ENCODE results near the gene ALKBH6. TPM values are rescaled to one million over a fixed set of nuclear protein-coding genes. Genes with fewer than 3 reads are reported as not detected.

Gene ALKBH6
- total RNA-seq, 2 donors from 2014 or later: 36.3 to 38.7 TPM

DNA sequence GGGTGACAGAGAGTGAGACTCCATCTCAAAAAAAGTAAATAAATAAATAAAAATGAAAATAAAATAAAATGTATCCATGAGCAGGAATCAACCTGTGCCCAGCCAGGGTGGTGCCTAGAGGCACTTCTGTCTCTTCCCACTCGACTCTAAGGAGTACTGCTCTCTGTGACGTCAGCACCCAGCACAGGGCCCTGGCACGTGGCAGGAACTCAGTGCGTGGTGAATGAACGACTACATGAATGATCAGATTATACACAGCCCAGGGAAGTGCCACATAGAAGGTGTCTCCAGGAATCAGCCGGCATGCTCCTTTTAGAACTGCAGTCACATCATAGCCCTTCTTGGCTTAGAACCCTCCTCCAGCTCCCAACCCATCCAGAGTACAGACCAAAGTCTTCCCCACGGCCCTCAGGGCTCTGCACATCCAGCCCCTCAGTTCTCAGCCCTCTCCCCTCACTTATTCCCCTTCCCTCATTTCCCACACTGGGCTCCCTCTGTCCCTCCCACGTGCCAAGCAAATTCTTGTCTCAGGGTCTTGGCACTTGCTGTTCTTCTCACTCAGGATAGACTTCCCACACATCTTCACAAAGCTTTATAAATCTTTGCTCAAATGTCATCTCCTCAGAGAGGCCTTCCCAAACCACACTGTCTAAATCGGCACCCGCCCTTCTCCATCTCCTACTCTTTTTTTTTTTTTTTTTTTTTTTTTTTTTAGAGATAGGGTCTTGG lies 14.5 kb upstream of the ALKBH6 start:
- Mint-ChIP-seq H3K9me3 (no peaks in the 10 kb centered on the region), H3K27me3 (ENCODE audit: insufficient read depth) (no peaks in the 10 kb centered on the region), H3K36me3 (ENCODE audit: low read depth) (peaks cover 16% of the 10 kb centered on the region), H3K4me3 (no peak overlapping the region), H3K27ac (no peak overlapping the region), H3K4me1 (no peaks in the 10 kb centered on the region)
- TF ChIP-seq, protein P1, sequence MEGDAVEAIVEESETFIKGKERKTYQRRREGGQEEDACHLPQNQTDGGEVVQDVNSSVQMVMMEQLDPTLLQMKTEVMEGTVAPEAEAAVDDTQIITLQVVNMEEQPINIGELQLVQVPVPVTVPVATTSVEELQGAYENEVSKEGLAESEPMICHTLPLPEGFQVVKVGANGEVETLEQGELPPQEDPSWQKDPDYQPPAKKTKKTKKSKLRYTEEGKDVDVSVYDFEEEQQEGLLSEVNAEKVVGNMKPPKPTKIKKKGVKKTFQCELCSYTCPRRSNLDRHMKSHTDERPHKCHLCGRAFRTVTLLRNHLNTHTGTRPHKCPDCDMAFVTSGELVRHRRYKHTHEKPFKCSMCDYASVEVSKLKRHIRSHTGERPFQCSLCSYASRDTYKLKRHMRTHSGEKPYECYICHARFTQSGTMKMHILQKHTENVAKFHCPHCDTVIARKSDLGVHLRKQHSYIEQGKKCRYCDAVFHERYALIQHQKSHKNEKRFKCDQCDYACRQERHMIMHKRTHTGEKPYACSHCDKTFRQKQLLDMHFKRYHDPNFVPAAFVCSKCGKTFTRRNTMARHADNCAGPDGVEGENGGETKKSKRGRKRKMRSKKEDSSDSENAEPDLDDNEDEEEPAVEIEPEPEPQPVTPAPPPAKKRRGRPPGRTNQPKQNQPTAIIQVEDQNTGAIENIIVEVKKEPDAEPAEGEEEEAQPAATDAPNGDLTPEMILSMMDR (conservative IDR thresholded peaks at IDR 0.05): no peak
- Histone ChIP-seq H3K4me1 (ENCODE audit: control insufficient read depth, insufficient read depth, low read length) (no peaks in the 10 kb centered on the region), H3K36me3 (ENCODE audit: control insufficient read depth, insufficient read depth, low read length) (no peaks in the 10 kb centered on the region), H3K9ac (ENCODE audit: extremely low read depth, low read length, poor library complexity, severe bottlenecking) (no peak overlapping the region), H3K9me3 (ENCODE audit: control insufficient read depth, low read length) (no peaks in the 10 kb centered on the region), H3K27ac (ENCODE audit: low read depth, low read length) (no peak overlapping the region), H3K4me3 (ENCODE audit: low read length) (no peak overlapping the region), H3K27me3 (ENCODE audit: control insufficient read depth, insufficient read depth, low read length, poor library complexity, severe bottlenecking) (no peaks in the 10 kb centered on the region)
- no peak for DNase-seq
- WGBS, 2 experiments (ENCODE audit: insufficient coverage in 1 of 2, insufficient read length in 1 of 2): 90 to 92% methylated on average over 4 to 8 of the region's 10 CpGs

DNA sequence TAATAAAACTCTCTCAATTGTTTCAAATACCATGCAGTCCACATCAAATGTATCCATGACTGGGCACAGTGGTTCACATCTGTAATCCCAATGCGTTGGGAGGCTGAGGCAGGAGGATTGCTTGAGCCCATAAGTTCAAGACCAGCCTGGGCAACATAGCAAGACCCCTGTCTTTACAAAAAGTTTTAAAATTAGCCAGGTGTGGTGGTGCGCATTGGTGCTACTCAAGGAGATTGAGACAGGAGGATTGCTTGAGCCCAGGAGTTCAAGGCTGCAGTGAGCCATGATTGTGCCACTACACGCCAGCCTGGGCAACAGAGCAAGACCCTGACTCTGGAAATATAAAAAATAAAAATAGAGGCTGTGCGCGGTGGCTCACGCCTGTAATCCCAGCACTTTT lies 13.7 kb upstream of the ALKBH6 start:
- Mint-ChIP-seq H3K4me1 (no peaks in the 10 kb centered on the region), H3K4me3 (no peak overlapping the region), H3K9me3 (no peaks in the 10 kb centered on the region), H3K36me3 (ENCODE audit: low read depth) (peaks cover 21% of the 10 kb centered on the region), H3K27me3 (ENCODE audit: insufficient read depth) (no peaks in the 10 kb centered on the region), H3K27ac (no peak overlapping the region)
- TF ChIP-seq, protein P1 (conservative IDR thresholded peaks at IDR 0.05): no peak
- DNase-seq: no peak
- 93 to 96% methylated on average over 6 of the region's 6 CpGs for WGBS, 2 experiments (ENCODE audit: insufficient coverage in 1 of 2, insufficient read length in 1 of 2)
- H3K9me3 ChIP-seq (ENCODE audit: control insufficient read depth, low read length): no peaks in the 10 kb centered on the region
- no peaks in the 10 kb centered on the region for H3K36me3 ChIP-seq (ENCODE audit: control insufficient read depth, insufficient read depth, low read length)
- H3K9ac ChIP-seq (ENCODE audit: extremely low read depth, low read length, poor library complexity, severe bottlenecking): no peak overlapping the region
- no peak overlapping the region for H3K27ac ChIP-seq (ENCODE audit: low read depth, low read length)
- H3K27me3 ChIP-seq (ENCODE audit: control insufficient read depth, insufficient read depth, low read length, poor library complexity, severe bottlenecking): no peaks in the 10 kb centered on the region
- H3K4me1 ChIP-seq (ENCODE audit: control insufficient read depth, insufficient read depth, low read length): no peaks in the 10 kb centered on the region
- no peak overlapping the region for H3K4me3 ChIP-seq (ENCODE audit: low read length)

DNA sequence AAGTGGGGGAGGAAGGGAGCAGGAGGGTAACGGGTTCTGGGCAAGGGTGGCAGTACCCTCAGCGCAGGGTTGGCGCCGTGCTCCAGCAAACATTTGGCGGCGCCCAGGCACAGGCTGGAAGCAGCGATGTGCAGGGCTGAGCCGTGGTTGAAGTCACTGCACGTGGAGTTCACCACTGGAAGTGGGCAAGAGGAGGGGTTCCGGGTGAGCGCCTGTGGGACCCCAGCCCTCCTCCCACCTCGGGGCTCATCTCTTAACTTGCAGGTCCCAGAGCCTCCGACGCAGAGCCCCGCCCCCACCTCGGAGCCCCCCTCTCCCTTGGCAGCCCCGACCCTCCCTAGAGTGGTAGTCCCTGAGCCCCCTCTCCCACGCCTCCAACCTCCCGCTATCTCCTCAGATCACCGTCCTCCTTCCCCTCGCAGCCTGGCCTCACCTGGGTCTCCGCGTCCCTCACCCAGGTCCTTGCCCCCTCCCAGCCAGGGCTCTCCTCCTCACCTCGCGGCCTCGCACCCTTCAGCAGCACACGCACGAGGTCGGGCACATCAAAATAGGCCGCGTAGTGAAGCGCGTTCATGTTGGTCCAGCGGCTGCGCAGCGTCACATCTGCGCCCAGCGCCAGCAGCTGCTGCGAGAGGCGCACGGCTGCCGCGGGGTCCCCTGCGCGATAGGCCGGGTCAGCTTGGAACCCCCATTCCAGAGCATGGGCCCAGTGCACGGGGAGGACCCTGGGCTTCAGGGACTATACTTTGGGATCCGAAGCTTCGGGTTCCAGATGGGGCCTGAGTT lies 12.3 kb upstream of the ALKBH6 start:
- H3K9ac ChIP-seq (ENCODE audit: extremely low read depth, low read length, poor library complexity, severe bottlenecking): no peak overlapping the region
- no peaks in the 10 kb centered on the region for H3K4me1 ChIP-seq (ENCODE audit: control insufficient read depth, insufficient read depth, low read length)
- Mint-ChIP-seq H3K27ac (no peak overlapping the region), H3K4me3 (no peak overlapping the region), H3K9me3 (no peaks in the 10 kb centered on the region), H3K27me3 (ENCODE audit: insufficient read depth) (no peaks in the 10 kb centered on the region), H3K36me3 (ENCODE audit: low read depth) (peaks cover 23% of the 10 kb centered on the region), H3K4me1 (no peaks in the 10 kb centered on the region)
- H3K27me3 ChIP-seq (ENCODE audit: control insufficient read depth, insufficient read depth, low read length, poor library complexity, severe bottlenecking): no peaks in the 10 kb centered on the region
- H3K27ac ChIP-seq (ENCODE audit: low read depth, low read length): no peak overlapping the region
- no peaks in the 10 kb centered on the region for H3K36me3 ChIP-seq (ENCODE audit: control insufficient read depth, insufficient read depth, low read length)
- WGBS, 2 experiments (ENCODE audit: insufficient coverage in 1 of 2, insufficient read length in 1 of 2): 94 to 97% methylated on average over 41 to 49 of the region's 49 CpGs
- no peaks in the 10 kb centered on the region for H3K9me3 ChIP-seq (ENCODE audit: control insufficient read depth, low read length)
- no peak for DNase-seq
- no peak overlapping the region for H3K4me3 ChIP-seq (ENCODE audit: low read length)
- TF ChIP-seq, protein P1 (conservative IDR thresholded peaks at IDR 0.05): no peak
